HEK293 (cell line): ENCODE measurements around the gene SAXO1.
A peak's percentile ranks its signal among the peaks of the same experiment; 100 is the strongest.

Experiments used
- CTCF ChIA-PET: fragments of 350-600 bp; formaldehyde crosslinking; extraction: SDS; loops from one replicate; lab custom pipeline; 2021; ENCODE audit warnings: antibody characterized with exemption; lab: Yijun Ruan, JAX
- POLR2A ChIA-PET: fragments of 300-600 bp; formaldehyde crosslinking; extraction: SDS; loops from one replicate; lab custom pipeline; 2020; ENCODE audit warnings: antibody characterized with exemption, inconsistent platforms; lab: Yijun Ruan, JAX
- H3K27ac ChIP-seq: fragments of 200-500 bp; sonication (Bioruptor generic); 2 replicates; pipeline ENCODE4 v1.5.1; 2014; ENCODE audit warnings: low read depth, low read length, control low read depth, inconsistent platforms; ENCODE audit errors: extremely low read depth
- H3K36me3 ChIP-seq, 2 experiments: fragments of 200-500 bp in 1 of 2; sonication (Bioruptor generic) in 1 of 2; 1 replicate in 1 of 2; 2 replicates in 1 of 2; pipeline ENCODE4 v1.5.1; 2014 to 2017; ENCODE audit warnings: inconsistent platforms in 2 of 2, low read length in 2 of 2; ENCODE audit not compliant: control insufficient read depth in 2 of 2, insufficient read depth in 1 of 2
- H3K4me1 ChIP-seq: fragments of 200-500 bp; sonication (Bioruptor generic); 2 replicates; pipeline ENCODE4 v1.5.1; 2014; ENCODE audit warnings: mild to moderate bottlenecking, low read length, inconsistent platforms; ENCODE audit not compliant: control insufficient read depth, insufficient read depth
- H3K4me3 ChIP-seq: 2 replicates; pipeline ENCODE4 v1.5.1; 2011; ENCODE audit warnings: low read depth, mild to moderate bottlenecking, control low read depth, low read length, moderate library complexity
- H3K9me3 ChIP-seq: fragments of 200-500 bp; sonication (Bioruptor generic); 2 replicates; pipeline ENCODE4 v1.5.1; 2014; ENCODE audit warnings: low read depth, low read length, inconsistent platforms; ENCODE audit not compliant: control insufficient read depth, insufficient read depth
- BCL11A ChIP-seq: fragments of 450-650 bp; formaldehyde crosslinking; IDR thresholded peaks from 2 replicates; pipeline ENCODE4 v1.5.1; 2016; ENCODE audit warnings: low read depth, missing biosample characterization, missing genetic modification characterization
- KLF16 ChIP-seq: fragments of 450-650 bp; formaldehyde crosslinking; IDR thresholded peaks from 2 replicates; pipeline ENCODE4 v1.5.1; 2017; ENCODE audit warnings: missing biosample characterization, missing genetic modification characterization
- SP7 ChIP-seq: fragments of 450-650 bp; formaldehyde crosslinking; IDR thresholded peaks from 2 replicates; pipeline ENCODE4 v1.5.1; 2016; ENCODE audit warnings: missing biosample characterization, missing genetic modification characterization
- ZBTB1 ChIP-seq: fragments of 450-650 bp; formaldehyde crosslinking; IDR thresholded peaks from 2 replicates; pipeline ENCODE4 v1.5.1; 2016; ENCODE audit warnings: missing biosample characterization, missing genetic modification characterization
- ZFHX2 ChIP-seq: fragments of 450-650 bp; formaldehyde crosslinking; conservative IDR thresholded peaks from 2 replicates; pipeline ENCODE4 v1.5.1; 2016; ENCODE audit warnings: missing biosample characterization, missing genetic modification characterization
- ZFP69B ChIP-seq: fragments of 450-650 bp; formaldehyde crosslinking; IDR thresholded peaks from 2 replicates; pipeline ENCODE4 v1.5.1; 2016; ENCODE audit warnings: missing biosample characterization, missing genetic modification characterization
- ZNF112 ChIP-seq: fragments of 450-650 bp; formaldehyde crosslinking; IDR thresholded peaks from 2 replicates; pipeline ENCODE4 v1.5.0; 2017; ENCODE audit warnings: missing biosample characterization, missing genetic modification characterization
- ZNF184 ChIP-seq: fragments of 450-650 bp; IDR thresholded peaks from 2 replicates; pipeline ENCODE4 v1.5.1; 2018; ENCODE audit warnings: missing biosample characterization, mild to moderate bottlenecking, missing genetic modification characterization
- ZNF341 ChIP-seq: fragments of 450-650 bp; formaldehyde crosslinking; IDR thresholded peaks from 2 replicates; pipeline ENCODE4; 2016; ENCODE audit warnings: low read depth, missing biosample characterization, missing genetic modification characterization
- ZNF416 ChIP-seq: fragments of 450-650 bp; formaldehyde crosslinking; IDR thresholded peaks from 2 replicates; pipeline ENCODE4 v1.5.1; 2016; ENCODE audit warnings: missing biosample characterization, missing genetic modification characterization
- ZNF48 ChIP-seq: fragments of 450-650 bp; formaldehyde crosslinking; IDR thresholded peaks from 2 replicates; pipeline ENCODE4 v1.5.1; 2016; ENCODE audit warnings: missing biosample characterization, missing genetic modification characterization
- ZNF529 ChIP-seq: fragments of 450-650 bp; formaldehyde crosslinking; IDR thresholded peaks from 2 replicates; pipeline ENCODE4 v1.5.1; 2017; ENCODE audit warnings: missing genetic modification characterization, missing biosample characterization; ENCODE audit not compliant: insufficient replicate concordance
- ZNF843 ChIP-seq: fragments of 450-650 bp; formaldehyde crosslinking; IDR thresholded peaks from 2 replicates; pipeline ENCODE4 v1.5.1; 2016; ENCODE audit warnings: missing biosample characterization, missing genetic modification characterization
- TF ChIP-seq, protein P1 (sequence below): fragments of 450-650 bp; formaldehyde crosslinking; IDR thresholded peaks from 2 replicates; pipeline ENCODE4 v1.5.0; 2017; ENCODE audit warnings: missing biosample characterization, missing genetic modification characterization, borderline replicate concordance
- TF ChIP-seq, protein P2 (sequence below): fragments of 450-650 bp; formaldehyde crosslinking; conservative IDR thresholded peaks from 2 replicates; pipeline ENCODE4 v1.5.1; 2016; ENCODE audit warnings: low read depth, missing biosample characterization, missing genetic modification characterization
- TF ChIP-seq, protein P3 (sequence below): fragments of 450-650 bp; formaldehyde crosslinking; IDR thresholded peaks from 2 replicates; pipeline ENCODE4 v1.5.1; 2016; ENCODE audit warnings: missing biosample characterization, missing genetic modification characterization
- TF ChIP-seq, protein P4 (sequence below): fragments of 450-650 bp; formaldehyde crosslinking; IDR thresholded peaks from 2 replicates; pipeline ENCODE4 v1.5.1; 2017; ENCODE audit warnings: missing biosample characterization, missing genetic modification characterization
- TF ChIP-seq, protein P5 (sequence below): fragments of 450-650 bp; formaldehyde crosslinking; IDR thresholded peaks from 2 replicates; pipeline ENCODE4 v1.5.1; 2016; ENCODE audit warnings: missing biosample characterization, missing genetic modification characterization
- TF ChIP-seq, protein P6 (sequence below): fragments of 450-650 bp; formaldehyde crosslinking; IDR thresholded peaks from 2 replicates; pipeline ENCODE4 v1.5.1; 2016; ENCODE audit warnings: missing biosample characterization, missing genetic modification characterization

SAXO1 gene

DNA sequence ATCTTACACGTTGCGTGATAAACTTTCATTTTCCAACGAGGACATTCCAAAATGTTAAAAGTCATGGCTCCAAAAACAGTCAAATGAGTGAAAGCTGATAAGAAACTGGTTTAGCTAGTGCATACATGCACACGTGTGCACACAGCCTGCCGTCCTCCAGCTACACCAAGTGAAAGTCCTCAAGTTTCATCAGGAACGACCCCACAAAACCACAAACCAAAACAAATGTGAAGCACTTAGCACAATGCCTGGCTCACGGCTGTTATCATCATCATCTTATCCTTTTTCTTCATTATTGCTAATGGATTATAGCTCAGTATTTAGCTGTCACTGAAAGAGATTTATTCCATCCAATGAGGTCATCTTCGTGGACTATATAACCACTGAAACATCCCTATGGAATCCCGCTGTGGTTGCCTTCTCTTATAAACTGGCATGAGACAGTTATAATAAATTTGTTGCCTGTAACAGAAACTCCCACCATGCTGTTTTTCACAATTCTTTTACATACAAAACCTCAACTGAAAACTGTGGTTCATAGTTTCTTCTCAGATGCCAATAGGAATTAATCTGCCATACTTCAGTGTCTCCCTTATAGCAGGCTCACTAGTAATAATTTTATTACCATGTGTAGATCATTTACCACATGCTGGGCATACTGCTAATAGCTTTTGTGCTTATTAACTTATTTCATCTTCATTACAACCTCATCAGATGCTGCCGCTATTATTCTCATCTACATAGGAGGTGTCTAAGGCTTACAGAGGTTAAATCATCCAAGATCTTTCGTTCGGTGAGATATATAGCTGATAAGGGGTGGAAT is 56.1 kb downstream of the SAXO1 start:
- ChIA-PET POLR2A (interaction anchor here (0.5 to 1.7 kb wide), 11 partner anchors 9 to 935 kb away, joined by 3 to 8 read pairs (median 3); no protein-coding TSS in a partner anchor), CTCF (interaction anchor here (0.6 to 1.9 kb wide), 7 partner anchors 9 to 721 kb away, joined by 3 to 4 read pairs (median 3); partner anchors contain the start of gene RRAGA)
- peaks cover 33% of the 10 kb centered on the region for H3K4me1 ChIP-seq
- peak overlapping the region; percentile 90 for H3K27ac ChIP-seq
- no peaks in the 10 kb centered on the region for H3K9me3 ChIP-seq
- no peak overlapping the region for H3K4me3 ChIP-seq
- no peaks in the 10 kb centered on the region for H3K36me3 ChIP-seq
- TF ChIP-seq ZNF843 (peak; percentile 100), ZNF112 (tag by site-specific recombination) (no peak), ZFHX2 (peak; percentile 57), ZNF529 (tag by site-specific recombination) (no peak), ZNF48 (tag by site-specific recombination) (no peak), ZNF416 (tag by site-specific recombination) (no peak), SP7 (peak; percentile 100), KLF16 (tag by site-specific recombination) (peak; percentile 72), BCL11A (tag by site-specific recombination) (peak; percentile 99), ZNF341 (tag by site-specific recombination) (peak; percentile 43; the same call in 1 of the 2 replicates), ZFP69B (tag by site-specific recombination) (peak; percentile 88), ZBTB1 (tag by site-specific recombination) (no peak; the same call in none of the 2 replicates), ZNF184 (tag by site-specific recombination) (peak; percentile 77; the same call in 1 of the 2 replicates)
- TF ChIP-seq, protein P1, sequence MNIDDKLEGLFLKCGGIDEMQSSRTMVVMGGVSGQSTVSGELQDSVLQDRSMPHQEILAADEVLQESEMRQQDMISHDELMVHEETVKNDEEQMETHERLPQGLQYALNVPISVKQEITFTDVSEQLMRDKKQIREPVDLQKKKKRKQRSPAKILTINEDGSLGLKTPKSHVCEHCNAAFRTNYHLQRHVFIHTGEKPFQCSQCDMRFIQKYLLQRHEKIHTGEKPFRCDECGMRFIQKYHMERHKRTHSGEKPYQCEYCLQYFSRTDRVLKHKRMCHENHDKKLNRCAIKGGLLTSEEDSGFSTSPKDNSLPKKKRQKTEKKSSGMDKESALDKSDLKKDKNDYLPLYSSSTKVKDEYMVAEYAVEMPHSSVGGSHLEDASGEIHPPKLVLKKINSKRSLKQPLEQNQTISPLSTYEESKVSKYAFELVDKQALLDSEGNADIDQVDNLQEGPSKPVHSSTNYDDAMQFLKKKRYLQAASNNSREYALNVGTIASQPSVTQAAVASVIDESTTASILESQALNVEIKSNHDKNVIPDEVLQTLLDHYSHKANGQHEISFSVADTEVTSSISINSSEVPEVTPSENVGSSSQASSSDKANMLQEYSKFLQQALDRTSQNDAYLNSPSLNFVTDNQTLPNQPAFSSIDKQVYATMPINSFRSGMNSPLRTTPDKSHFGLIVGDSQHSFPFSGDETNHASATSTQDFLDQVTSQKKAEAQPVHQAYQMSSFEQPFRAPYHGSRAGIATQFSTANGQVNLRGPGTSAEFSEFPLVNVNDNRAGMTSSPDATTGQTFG (tag by site-specific recombination), result no peak
- TF ChIP-seq, protein P2, sequence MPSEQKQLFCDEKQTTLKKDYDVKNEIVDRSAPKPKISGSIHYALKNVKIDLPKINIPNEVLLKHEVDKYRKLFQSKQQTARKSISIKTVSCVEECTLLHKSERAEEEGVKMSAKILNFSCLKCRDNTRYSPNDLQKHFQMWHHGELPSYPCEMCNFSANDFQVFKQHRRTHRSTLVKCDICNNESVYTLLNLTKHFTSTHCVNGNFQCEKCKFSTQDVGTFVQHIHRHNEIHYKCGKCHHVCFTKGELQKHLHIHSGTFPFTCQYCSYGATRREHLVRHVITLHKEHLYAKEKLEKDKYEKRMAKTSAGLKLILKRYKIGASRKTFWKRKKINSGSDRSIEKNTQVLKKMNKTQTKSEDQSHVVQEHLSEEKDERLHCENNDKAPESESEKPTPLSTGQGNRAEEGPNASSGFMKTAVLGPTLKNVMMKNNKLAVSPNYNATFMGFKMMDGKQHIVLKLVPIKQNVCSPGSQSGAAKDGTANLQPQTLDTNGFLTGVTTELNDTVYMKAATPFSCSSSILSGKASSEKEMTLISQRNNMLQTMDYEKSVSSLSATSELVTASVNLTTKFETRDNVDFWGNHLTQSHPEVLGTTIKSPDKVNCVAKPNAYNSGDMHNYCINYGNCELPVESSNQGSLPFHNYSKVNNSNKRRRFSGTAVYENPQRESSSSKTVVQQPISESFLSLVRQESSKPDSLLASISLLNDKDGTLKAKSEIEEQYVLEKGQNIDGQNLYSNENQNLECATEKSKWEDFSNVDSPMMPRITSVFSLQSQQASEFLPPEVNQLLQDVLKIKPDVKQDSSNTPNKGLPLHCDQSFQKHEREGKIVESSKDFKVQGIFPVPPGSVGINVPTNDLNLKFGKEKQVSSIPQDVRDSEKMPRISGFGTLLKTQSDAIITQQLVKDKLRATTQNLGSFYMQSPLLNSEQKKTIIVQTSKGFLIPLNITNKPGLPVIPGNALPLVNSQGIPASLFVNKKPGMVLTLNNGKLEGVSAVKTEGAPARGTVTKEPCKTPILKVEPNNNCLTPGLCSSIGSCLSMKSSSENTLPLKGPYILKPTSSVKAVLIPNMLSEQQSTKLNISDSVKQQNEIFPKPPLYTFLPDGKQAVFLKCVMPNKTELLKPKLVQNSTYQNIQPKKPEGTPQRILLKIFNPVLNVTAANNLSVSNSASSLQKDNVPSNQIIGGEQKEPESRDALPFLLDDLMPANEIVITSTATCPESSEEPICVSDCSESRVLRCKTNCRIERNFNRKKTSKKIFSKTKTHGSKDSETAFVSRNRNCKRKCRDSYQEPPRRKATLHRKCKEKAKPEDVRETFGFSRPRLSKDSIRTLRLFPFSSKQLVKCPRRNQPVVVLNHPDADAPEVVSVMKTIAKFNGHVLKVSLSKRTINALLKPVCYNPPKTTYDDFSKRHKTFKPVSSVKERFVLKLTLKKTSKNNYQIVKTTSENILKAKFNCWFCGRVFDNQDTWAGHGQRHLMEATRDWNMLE (tag by site-specific recombination), result peak; percentile 58
- TF ChIP-seq, protein P3, sequence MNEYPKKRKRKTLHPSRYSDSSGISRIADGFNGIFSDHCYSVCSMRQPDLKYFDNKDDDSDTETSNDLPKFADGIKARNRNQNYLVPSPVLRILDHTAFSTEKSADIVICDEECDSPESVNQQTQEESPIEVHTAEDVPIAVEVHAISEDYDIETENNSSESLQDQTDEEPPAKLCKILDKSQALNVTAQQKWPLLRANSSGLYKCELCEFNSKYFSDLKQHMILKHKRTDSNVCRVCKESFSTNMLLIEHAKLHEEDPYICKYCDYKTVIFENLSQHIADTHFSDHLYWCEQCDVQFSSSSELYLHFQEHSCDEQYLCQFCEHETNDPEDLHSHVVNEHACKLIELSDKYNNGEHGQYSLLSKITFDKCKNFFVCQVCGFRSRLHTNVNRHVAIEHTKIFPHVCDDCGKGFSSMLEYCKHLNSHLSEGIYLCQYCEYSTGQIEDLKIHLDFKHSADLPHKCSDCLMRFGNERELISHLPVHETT (tag by site-specific recombination), result peak; percentile 97
- TF ChIP-seq, protein P4, sequence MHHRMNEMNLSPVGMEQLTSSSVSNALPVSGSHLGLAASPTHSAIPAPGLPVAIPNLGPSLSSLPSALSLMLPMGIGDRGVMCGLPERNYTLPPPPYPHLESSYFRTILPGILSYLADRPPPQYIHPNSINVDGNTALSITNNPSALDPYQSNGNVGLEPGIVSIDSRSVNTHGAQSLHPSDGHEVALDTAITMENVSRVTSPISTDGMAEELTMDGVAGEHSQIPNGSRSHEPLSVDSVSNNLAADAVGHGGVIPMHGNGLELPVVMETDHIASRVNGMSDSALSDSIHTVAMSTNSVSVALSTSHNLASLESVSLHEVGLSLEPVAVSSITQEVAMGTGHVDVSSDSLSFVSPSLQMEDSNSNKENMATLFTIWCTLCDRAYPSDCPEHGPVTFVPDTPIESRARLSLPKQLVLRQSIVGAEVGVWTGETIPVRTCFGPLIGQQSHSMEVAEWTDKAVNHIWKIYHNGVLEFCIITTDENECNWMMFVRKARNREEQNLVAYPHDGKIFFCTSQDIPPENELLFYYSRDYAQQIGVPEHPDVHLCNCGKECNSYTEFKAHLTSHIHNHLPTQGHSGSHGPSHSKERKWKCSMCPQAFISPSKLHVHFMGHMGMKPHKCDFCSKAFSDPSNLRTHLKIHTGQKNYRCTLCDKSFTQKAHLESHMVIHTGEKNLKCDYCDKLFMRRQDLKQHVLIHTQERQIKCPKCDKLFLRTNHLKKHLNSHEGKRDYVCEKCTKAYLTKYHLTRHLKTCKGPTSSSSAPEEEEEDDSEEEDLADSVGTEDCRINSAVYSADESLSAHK (tag by site-specific recombination), result peak; percentile 98
- TF ChIP-seq, protein P5, sequence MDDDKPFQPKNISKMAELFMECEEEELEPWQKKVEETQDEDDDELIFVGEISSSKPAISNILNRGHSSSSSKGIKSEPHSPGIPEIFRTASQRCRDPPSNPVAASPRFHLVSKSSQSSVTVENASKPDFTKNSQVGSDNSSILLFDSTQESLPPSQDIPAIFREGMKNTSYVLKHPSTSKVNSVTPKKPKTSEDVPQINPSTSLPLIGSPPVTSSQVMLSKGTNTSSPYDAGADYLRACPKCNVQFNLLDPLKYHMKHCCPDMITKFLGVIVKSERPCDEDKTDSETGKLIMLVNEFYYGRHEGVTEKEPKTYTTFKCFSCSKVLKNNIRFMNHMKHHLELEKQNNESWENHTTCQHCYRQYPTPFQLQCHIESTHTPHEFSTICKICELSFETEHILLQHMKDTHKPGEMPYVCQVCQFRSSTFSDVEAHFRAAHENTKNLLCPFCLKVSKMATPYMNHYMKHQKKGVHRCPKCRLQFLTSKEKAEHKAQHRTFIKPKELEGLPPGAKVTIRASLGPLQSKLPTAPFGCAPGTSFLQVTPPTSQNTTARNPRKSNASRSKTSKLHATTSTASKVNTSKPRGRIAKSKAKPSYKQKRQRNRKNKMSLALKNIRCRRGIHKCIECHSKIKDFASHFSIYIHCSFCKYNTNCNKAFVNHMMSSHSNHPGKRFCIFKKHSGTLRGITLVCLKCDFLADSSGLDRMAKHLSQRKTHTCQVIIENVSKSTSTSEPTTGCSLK (tag by site-specific recombination), result no peak
- TF ChIP-seq, protein P6, sequence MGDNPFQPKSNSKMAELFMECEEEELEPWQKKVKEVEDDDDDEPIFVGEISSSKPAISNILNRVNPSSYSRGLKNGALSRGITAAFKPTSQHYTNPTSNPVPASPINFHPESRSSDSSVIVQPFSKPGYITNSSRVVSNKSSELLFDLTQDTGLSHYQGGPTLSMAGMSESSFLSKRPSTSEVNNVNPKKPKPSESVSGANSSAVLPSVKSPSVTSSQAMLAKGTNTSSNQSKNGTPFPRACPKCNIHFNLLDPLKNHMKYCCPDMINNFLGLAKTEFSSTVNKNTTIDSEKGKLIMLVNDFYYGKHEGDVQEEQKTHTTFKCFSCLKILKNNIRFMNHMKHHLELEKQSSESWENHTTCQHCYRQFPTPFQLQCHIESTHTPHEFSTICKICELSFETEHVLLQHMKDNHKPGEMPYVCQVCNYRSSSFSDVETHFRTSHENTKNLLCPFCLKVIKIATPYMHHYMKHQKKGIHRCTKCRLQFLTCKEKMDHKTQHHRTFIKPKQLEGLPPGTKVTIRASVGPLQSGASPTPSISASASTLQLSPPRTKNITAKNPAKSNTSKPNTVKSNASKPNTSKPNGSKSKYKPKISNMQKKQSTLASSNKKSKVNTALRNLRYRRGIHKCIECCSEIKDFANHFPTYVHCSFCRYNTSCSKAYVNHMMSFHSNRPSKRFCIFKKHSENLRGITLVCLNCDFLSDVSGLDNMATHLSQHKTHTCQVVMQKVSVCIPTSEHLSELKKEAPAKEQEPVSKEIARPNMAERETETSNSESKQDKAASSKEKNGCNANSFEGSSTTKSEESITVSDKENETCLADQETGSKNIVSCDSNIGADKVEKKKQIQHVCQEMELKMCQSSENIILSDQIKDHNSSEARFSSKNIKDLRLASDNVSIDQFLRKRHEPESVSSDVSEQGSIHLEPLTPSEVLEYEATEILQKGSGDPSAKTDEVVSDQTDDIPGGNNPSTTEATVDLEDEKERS (tag by site-specific recombination), result 0 out of 2 replicates have a peak, but pooled peaks have one; percentile 34
